ENCODE results near the gene KLF12.

The KLF12 gene

DNA sequence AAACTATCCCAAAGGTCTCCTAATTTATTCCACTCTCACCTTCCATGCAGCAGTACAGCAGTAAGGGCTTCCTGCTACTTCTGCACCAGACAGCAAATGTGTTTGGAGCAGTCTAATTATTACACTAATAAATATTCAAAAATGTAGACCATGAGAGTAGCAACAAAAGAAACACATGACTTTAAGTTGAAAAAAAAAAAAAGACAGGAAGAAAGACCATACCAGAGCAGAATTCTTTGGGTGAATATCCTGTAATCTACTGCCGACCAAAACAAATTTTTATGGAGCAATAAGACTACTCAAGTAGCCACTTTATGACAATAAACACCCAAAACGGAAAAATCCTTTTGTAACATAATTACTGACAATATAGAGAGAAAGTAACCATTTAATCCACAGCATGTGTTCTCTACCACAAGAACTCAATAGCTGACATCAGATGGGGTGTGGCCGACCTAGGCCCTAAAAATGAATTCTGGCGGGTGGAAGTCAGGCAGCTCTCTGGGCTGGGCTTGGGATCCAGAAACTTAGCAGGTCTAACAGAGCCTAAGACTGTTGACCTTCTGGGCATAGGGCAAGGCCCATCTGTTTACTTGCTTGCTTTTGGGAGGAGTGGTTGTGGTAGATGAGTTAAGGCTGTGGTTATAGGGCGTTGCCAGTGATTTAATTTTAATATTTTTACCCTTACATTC lies 4.6 kb downstream of the KLF12 start:
- TF ChIP-seq, protein P1, sequence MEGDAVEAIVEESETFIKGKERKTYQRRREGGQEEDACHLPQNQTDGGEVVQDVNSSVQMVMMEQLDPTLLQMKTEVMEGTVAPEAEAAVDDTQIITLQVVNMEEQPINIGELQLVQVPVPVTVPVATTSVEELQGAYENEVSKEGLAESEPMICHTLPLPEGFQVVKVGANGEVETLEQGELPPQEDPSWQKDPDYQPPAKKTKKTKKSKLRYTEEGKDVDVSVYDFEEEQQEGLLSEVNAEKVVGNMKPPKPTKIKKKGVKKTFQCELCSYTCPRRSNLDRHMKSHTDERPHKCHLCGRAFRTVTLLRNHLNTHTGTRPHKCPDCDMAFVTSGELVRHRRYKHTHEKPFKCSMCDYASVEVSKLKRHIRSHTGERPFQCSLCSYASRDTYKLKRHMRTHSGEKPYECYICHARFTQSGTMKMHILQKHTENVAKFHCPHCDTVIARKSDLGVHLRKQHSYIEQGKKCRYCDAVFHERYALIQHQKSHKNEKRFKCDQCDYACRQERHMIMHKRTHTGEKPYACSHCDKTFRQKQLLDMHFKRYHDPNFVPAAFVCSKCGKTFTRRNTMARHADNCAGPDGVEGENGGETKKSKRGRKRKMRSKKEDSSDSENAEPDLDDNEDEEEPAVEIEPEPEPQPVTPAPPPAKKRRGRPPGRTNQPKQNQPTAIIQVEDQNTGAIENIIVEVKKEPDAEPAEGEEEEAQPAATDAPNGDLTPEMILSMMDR (IDR thresholded peaks at IDR 0.05; ENCODE audit: low read depth, low read length): no peak
- H3K4me3 ChIP-seq (ENCODE audit: low read depth, low read length): no peak overlapping the region

DNA sequence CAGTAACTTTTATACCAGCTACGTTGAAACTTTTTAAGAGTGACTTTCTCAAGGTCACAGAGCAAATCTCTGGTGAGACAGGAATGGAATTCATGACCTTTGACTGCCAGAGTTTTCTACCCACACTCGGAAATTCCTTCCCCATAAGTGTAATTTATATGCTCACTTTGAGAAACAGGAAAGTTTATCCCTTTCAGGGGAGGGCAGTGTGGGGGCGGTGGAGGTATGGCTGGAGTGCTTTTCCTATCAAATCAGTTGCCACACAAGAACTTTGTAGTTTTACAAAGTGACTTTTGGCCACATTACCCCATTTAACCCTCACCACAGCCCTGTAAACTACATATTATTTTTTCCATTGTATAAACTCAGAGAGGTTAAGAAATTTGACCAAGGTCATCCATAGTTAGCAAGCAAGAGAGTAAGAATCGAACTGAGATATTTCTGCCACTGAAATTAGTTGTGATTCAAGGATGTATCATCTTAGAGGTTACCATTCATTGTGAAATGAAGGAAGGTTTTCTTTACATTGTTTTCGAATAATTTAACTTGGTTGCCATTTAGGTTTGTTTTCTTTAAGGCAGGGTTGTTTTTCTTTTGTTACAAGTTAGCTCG lies 5.9 kb downstream of the KLF12 start:
- TF ChIP-seq, protein P1 (IDR thresholded peaks at IDR 0.05; ENCODE audit: low read depth, low read length): no peak
- H3K4me3 ChIP-seq (ENCODE audit: low read depth, low read length): peak overlapping the region; percentile 19; the same call in 1 of the 2 replicates

DNA sequence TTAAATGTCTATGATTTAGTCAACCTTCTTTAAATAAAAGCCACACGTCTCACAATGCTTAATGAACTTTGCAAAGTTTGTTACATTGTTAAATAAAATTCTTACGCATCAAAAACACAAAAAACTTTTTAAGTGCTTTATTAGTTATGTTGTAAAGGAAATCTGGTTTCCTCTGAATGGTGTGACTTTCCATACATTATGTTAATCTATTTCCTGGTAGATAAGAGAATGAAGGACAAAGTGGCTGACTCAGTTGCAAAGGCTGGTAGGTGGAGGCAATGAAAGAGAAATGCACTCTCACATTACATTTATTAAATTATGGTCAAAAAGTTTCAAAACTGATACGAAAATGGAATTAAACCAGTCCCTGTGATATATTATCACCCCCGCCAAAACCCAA lies 15.9 kb downstream of the KLF12 start:
- TF ChIP-seq, protein P1 (IDR thresholded peaks at IDR 0.05; ENCODE audit: low read depth, low read length): no peak
- no peak overlapping the region for H3K4me3 ChIP-seq (ENCODE audit: low read depth, low read length)

DNA sequence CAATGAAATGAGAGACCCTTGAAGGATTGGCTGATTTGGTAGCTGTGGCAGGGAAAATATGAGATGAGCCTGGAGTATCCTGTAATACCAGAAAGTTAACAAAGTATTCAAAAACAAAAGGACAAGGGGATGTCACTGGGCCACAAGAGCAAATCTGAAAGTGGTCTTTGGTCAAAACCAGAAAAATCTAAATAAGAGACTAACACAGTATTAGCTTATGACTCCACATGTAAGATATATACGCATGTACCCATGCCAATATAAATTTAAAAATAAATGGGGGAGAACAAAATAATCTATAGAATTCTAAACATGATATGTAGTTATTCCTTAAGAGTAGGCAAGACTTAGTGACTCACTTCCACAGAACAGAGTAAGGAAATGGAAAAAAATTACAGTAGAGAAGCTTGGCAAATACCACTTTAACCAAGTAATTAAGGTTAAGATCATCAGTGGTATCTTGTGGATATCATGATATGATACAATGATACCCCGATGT lies 16.9 kb downstream of the KLF12 start:
- TF ChIP-seq, protein P1 (IDR thresholded peaks at IDR 0.05; ENCODE audit: low read depth, low read length): no peak
- no peak overlapping the region for H3K4me3 ChIP-seq (ENCODE audit: low read depth, low read length)

DNA sequence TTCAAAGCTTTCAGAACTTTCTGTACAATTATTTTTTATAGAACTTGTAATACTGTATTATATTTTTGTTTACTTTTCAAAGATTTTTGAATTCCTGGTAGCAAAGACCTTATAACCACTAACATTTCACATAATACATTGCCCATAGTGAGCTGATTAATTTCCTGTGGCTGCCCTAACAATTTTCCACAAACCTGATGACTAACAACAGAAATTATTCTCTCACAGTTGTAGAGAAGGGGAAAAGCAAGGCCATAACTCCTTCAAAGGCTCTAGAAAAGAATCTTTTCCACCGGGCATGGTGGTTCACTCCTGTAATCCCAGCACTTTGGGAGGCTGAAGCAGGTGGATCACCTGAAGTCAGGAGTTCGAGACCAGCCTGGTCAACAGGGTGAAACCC lies 19.1 kb downstream of the KLF12 start:
- TF ChIP-seq, protein P1 (IDR thresholded peaks at IDR 0.05; ENCODE audit: low read depth, low read length): no peak
- no peak overlapping the region for H3K4me3 ChIP-seq (ENCODE audit: low read depth, low read length)

DNA sequence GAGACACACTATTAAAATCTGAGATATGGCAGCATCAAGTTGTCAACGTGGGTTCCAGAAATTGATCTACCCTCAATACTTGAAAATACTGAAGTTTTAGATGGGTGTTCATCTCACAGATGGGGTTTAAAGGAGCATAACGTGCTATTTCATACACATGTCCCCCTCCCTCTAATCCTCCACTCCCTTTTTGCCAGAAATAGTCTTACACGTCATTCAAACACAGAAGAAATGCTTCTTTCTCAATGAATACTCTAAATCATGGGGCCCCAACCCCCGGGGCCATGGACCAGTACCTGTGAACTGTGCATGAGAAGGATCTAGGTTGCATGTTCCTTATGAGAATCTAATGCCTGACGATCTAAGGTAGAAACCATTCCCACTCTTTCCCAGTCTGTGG lies 19.6 kb downstream of the KLF12 start:
- TF ChIP-seq, protein P1 (IDR thresholded peaks at IDR 0.05; ENCODE audit: low read depth, low read length): no peak
- no peak overlapping the region for H3K4me3 ChIP-seq (ENCODE audit: low read depth, low read length)

DNA sequence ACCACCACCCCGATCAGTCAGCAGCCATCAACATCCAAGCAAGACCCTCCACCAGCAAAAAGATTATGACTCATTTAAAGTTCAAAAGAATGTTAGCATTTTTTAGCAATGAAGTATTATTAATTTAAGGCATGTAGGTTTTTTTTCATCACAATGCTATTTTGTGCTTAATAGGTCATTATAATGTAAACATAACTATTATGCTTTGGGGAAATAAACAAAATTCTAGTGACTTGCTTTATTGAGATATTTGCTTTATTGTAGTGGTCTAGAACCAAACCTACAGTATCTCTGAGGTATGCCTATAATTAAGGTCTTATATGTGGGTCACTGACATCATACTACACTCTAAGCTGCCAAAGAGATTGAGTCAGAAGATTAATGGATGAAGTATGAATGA lies 20.0 kb downstream of the KLF12 start:
- H3K4me3 ChIP-seq (ENCODE audit: low read depth, low read length): no peak overlapping the region
- TF ChIP-seq, protein P1 (IDR thresholded peaks at IDR 0.05; ENCODE audit: low read depth, low read length): no peak
